Adipocyte (in vitro differentiated cells): ENCODE measurements around the gene S100A7.
"Not testable (repeated sequence)": the region's sequence is repeated elsewhere in the genome, so short reads cannot be mapped to it uniquely, and the experiment has no call there.

Experiments used
- DNase-seq: peaks from one replicate; pipeline ENCODE4 v3.0.0-alpha.2; 2015; ENCODE audit warnings: low read depth
- H3K27me3 ChIP-seq: replicated peaks from 2 replicates; pipeline ENCODE4 v1.7.0; 2013; ENCODE audit warnings: mild to moderate bottlenecking, low read length, moderate library complexity; ENCODE audit not compliant: control insufficient read depth, insufficient read depth
- H3K36me3 ChIP-seq: 2 replicates; pipeline ENCODE4 v1.7.0; 2013; ENCODE audit warnings: low read length, mild to moderate bottlenecking, moderate library complexity; ENCODE audit not compliant: control insufficient read depth, insufficient read depth, severe bottlenecking
- H3K4me1 ChIP-seq: 2 replicates; pipeline ENCODE4 v1.7.0; 2013; ENCODE audit warnings: mild to moderate bottlenecking, low read length, moderate library complexity; ENCODE audit not compliant: control insufficient read depth, insufficient read depth
- H3K4me3 ChIP-seq: 2 replicates; pipeline ENCODE4 v1.7.0; 2013; ENCODE audit warnings: mild to moderate bottlenecking, low read length, moderate library complexity
- H3K9ac ChIP-seq: 2 replicates; pipeline ENCODE4 v1.7.0; 2013; ENCODE audit warnings: mild to moderate bottlenecking, low read length, moderate library complexity
- H3K9me3 ChIP-seq: 2 replicates; pipeline ENCODE4 v1.7.0; 2013; ENCODE audit warnings: mild to moderate bottlenecking, low read length, moderate library complexity; ENCODE audit not compliant: control insufficient read depth

S100A7 gene

DNA sequence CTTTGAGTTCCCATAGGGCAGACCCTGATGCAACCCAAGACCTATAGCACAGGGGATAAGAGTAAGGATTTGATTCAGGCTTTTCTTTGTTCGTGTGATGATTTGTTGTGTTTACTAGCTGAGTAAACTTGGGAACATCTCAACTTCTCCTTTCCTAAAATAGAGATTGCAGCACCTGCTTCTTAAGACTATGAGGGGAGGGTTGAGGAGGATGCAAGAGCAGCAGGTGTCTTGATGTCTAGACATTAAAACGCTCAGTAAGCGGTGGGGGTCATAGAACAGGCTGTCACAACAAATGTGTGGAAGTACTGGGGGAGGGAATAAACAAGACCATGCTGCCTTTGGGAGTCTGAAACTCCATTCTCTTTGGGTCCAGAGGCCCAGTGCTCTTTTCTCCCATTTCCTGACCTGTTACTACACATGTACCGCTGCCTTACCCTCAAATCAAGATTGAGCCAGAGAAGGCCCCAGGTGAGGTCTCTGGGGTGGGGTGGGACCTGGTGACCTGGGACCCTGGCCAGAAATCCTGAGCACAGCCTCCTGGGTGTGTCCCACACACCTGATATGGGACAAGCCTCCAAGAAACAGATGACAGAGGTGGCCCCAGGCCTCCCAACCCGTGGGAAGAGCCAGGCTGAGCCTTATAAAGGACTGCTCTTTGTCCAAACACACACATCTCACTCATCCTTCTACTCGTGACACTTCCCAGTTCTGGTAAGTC, 44.4 kb downstream of the S100A7 start, which contains the start of gene S100A7A:
Gene S100A7A (plus strand): TSS at position 671 of the 721 bp plus-strand sequence. CDS start 1,563 bp downstream, outside the sequence.
- no peaks in the 10 kb centered on the region for H3K9me3 ChIP-seq
- peaks cover 15% of the 10 kb centered on the region for H3K27me3 ChIP-seq
- no peaks in the 10 kb centered on the region for H3K4me1 ChIP-seq
- H3K36me3 ChIP-seq: no peaks in the 10 kb centered on the region
- DNase-seq: no peak
- H3K4me3 ChIP-seq: no peak within 1 kb of the TSS
- no peak within 1 kb of the TSS for H3K9ac ChIP-seq

DNA sequence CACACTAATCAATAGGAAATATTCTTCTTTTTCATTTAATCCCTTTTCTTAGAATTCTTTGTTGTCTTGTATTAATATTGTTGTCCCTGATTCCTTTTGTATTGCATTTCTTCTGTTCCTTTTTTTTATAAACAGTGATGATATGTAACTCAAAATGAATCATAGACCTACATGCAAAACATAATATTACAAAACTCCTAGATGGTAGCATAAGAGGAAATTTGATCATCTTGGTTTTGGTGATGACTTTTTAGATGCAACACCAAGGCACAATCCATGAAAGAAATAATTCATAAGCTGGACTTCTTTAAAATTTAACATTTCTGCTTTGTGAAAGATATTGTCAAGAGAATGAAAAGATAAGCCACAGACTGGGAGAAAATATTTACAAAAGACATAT, 46.5 kb downstream of the S100A7 start:
- not testable (repeated sequence) for H3K9ac ChIP-seq, H3K9me3 ChIP-seq, H3K4me1 ChIP-seq, DNase-seq, H3K36me3 ChIP-seq, H3K4me3 ChIP-seq, H3K27me3 ChIP-seq
